KMS-11 (cell line): Measurements from ENCODE around the gene FAM184B.

Source experiments
- H2AFZ ChIP-seq: fragments of 200-600 bp; sonication (generic); 2 replicates; pipeline ENCODE4 v1.6.1; 2016; ENCODE audit warnings: antibody characterized with exemption, mixed run types, low read depth
- H3K27ac ChIP-seq: fragments of 200-600 bp; sonication (generic); 2 replicates; pipeline ENCODE4 v1.6.1; 2016; ENCODE audit warnings: mild to moderate bottlenecking, mixed run types
- H3K27me3 ChIP-seq: fragments of 200-600 bp; sonication (generic); 2 replicates; pipeline ENCODE4 v1.6.1; 2017; ENCODE audit warnings: mild to moderate bottlenecking, low read depth, mixed run types, moderate library complexity; ENCODE audit not compliant: insufficient read depth
- H3K36me3 ChIP-seq: fragments of 200-600 bp; sonication (generic); 2 replicates; pipeline ENCODE4 v1.6.1; 2017; ENCODE audit warnings: mild to moderate bottlenecking, mixed run types; ENCODE audit not compliant: insufficient read depth
- H3K4me1 ChIP-seq: fragments of 200-600 bp; sonication (generic); 2 replicates; pipeline ENCODE4 v1.6.1; 2016; ENCODE audit warnings: mild to moderate bottlenecking, low read depth, mixed run types; ENCODE audit not compliant: poor library complexity, severe bottlenecking
- H3K4me2 ChIP-seq: fragments of 200-600 bp; sonication (generic); 2 replicates; pipeline ENCODE4 v1.7.0; 2016; ENCODE audit warnings: mild to moderate bottlenecking, mixed run types
- H3K4me3 ChIP-seq: fragments of 200-600 bp; sonication (generic); IDR thresholded peaks from 2 replicates; pipeline ENCODE4 v1.6.1; 2017; ENCODE audit warnings: low read depth, low read length, mixed read lengths; ENCODE audit not compliant: insufficient read depth
- H3K79me2 ChIP-seq: fragments of 200-600 bp; sonication (generic); 2 replicates; pipeline ENCODE4 v1.6.1; 2016; ENCODE audit warnings: low read depth, mixed run types; ENCODE audit not compliant: insufficient read depth
- H3K9ac ChIP-seq: fragments of 200-600 bp; sonication (generic); 2 replicates; pipeline ENCODE4 v1.6.1; 2016; ENCODE audit warnings: mild to moderate bottlenecking, mixed run types
- H4K20me1 ChIP-seq: fragments of 200-600 bp; sonication (generic); 2 replicates; pipeline ENCODE4 v1.6.1; 2016; ENCODE audit warnings: mild to moderate bottlenecking, mixed run types; ENCODE audit not compliant: insufficient read depth
- CTCF ChIP-seq: fragments of 200-600 bp; sonication (generic); conservative IDR thresholded peaks from 2 replicates; pipeline ENCODE4 v1.6.1; 2017; ENCODE audit warnings: low read depth, mild to moderate bottlenecking, antibody characterized with exemption, low read length, moderate library complexity, mixed read lengths

FAM184B gene

GRCh38 chr4:17766826-17767458, 14.5 kb downstream of the FAM184B start:
- H2AFZ ChIP-seq, result no peak overlapping the region
- no peaks in the 10 kb centered on the region for H4K20me1 ChIP-seq
- no peaks in the 10 kb centered on the region for H3K27me3 ChIP-seq
- H3K4me3 ChIP-seq, result no peak overlapping the region
- no peak overlapping the region for H3K9ac ChIP-seq
- H3K4me2 ChIP-seq, result no peak overlapping the region
- H3K79me2 ChIP-seq, result no peaks in the 10 kb centered on the region
- no peaks in the 10 kb centered on the region for H3K36me3 ChIP-seq
- no peaks in the 10 kb centered on the region for H3K4me1 ChIP-seq
- no peak for TF ChIP-seq CTCF
- H3K27ac ChIP-seq, result no peak overlapping the region

- no peak for TF ChIP-seq CTCF
- Histone ChIP-seq H3K79me2 (no peaks in the 10 kb centered on the region), H3K27me3 (no peaks in the 10 kb centered on the region), H2AFZ (no peak overlapping the region), H3K4me3 (no peak overlapping the region), H3K4me2 (no peak overlapping the region), H4K20me1 (no peaks in the 10 kb centered on the region), H3K27ac (no peak overlapping the region), H3K9ac (no peak overlapping the region), H3K4me1 (no peaks in the 10 kb centered on the region), H3K36me3 (no peaks in the 10 kb centered on the region)
Observed at GRCh38 chr4:17765514-17766286, 15.7 kb downstream of the FAM184B start.

- no peak overlapping the region for H3K4me3 ChIP-seq
- no peak overlapping the region for H3K4me2 ChIP-seq
- no peak overlapping the region for H3K27ac ChIP-seq
- H3K9ac ChIP-seq, result no peak overlapping the region
- H3K27me3 ChIP-seq, result no peaks in the 10 kb centered on the region
- H2AFZ ChIP-seq, result no peak overlapping the region
- no peaks in the 10 kb centered on the region for H3K4me1 ChIP-seq
- no peak for TF ChIP-seq CTCF
- no peaks in the 10 kb centered on the region for H4K20me1 ChIP-seq
- no peaks in the 10 kb centered on the region for H3K79me2 ChIP-seq
- H3K36me3 ChIP-seq, result no peaks in the 10 kb centered on the region
Observed at GRCh38 chr4:17763931-17764330, 17.5 kb downstream of the FAM184B start.

- Histone ChIP-seq H3K9ac (no peak overlapping the region), H3K4me3 (no peak overlapping the region), H3K36me3 (no peaks in the 10 kb centered on the region), H3K27ac (no peak overlapping the region), H3K4me2 (no peak overlapping the region), H4K20me1 (no peaks in the 10 kb centered on the region), H3K4me1 (no peaks in the 10 kb centered on the region), H2AFZ (no peak overlapping the region), H3K79me2 (no peaks in the 10 kb centered on the region), H3K27me3 (no peaks in the 10 kb centered on the region)
- no peak for TF ChIP-seq CTCF
Observed at GRCh38 chr4:17763416-17763815, 18.0 kb downstream of the FAM184B start.
